ENCODE results near the gene FBXW10B. TPM values are rescaled to one million over a fixed set of nuclear protein-coding genes. Genes with fewer than 3 reads are reported as not detected.

FBXW10B gene, protein sequence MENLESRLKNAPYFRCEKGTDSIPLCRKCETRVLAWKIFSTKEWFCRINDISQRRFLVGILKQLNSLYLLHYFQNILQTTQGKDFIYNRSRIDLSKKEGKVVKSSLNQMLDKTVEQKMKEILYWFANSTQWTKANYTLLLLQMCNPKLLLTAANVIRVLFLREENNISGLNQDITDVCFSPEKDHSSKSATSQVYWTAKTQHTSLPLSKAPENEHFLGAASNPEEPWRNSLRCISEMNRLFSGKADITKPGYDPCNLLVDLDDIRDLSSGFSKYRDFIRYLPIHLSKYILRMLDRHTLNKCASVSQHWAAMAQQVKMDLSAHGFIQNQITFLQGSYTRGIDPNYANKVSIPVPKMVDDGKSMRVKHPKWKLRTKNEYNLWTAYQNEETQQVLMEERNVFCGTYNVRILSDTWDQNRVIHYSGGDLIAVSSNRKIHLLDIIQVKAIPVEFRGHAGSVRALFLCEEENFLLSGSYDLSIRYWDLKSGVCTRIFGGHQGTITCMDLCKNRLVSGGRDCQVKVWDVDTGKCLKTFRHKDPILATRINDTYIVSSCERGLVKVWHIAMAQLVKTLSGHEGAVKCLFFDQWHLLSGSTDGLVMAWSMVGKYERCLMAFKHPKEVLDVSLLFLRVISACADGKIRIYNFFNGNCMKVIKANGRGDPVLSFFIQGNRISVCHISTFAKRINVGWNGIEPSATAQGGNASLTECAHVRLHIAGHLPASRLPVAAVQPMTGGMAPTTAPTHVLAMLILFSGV
- total RNA-seq = 0.20 and 1.6 TPM in 2 replicates

DNA sequence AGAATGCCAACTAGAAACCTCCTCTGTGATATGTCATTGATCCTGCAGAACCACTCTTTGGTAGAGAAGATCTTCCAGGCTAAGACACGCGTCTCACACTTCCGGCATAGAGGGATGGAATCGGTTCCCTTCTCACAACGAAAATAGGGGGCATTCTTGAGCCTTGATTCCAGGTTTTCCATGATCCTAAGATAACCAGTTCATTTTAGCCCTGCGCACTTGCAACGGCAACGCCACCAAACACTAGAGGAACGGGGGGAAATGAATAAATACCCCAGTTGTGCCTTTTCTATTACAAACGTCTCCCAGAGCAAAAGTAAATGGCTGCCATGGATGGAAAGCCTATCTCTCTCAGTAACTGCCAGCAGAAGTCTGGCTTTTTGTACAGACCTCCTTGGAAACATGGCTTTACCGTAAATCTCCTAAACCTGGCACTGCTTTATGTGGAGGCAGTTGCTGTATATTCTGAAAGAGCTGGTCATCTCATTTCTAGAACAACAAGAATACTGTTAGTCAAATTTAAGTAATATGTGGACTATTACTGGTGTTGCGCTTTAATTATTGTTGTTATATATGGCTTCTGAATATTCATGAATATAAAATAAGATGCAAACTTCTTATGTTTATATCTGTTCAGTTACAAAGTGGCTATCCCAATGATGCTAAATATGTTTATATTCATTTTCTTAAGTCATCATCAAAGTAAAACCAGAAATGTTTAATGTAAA, at the start of gene FBXW10B:
Gene FBXW10B (minus strand): TSS at position 374 of the 728 bp plus-strand sequence. CDS start 192 bp downstream, at position 182.

Other genes starting within 250 kb of the FBXW10B start
- gene CDRT4, start 152.1 kb downstream of the FBXW10B start, total RNA-seq = 3.4 and 6.7 TPM in 2 replicates
- gene TVP23C, start 56.2 kb downstream of the FBXW10B start, total RNA-seq = 31.9 and 32.8 TPM in 2 replicates
- gene TRIM16, start 64.6 kb upstream of the FBXW10B start, total RNA-seq = 59.2 and 62.9 TPM in 2 replicates
- gene ZNF286A, start 80.0 kb upstream of the FBXW10B start, total RNA-seq = 25.3 and 37.9 TPM in 2 replicates
- 0.30 and 0.39 TPM in 2 replicates for gene TBC1D26, start 112.6 kb upstream of the FBXW10B start, total RNA-seq

All from smooth muscle cell of the pulmonary artery (primary cell).